Heart left ventricle (tissue), 16 donors: ENCODE data around the gene DCAF10. TPM values are rescaled to one million over a fixed set of nuclear protein-coding genes. Genes with fewer than 3 reads are reported as not detected.

Experiments used
- ATAC-seq, 4 donors: fragments of 200-7000 bp; cut with Tn5 transposase; one replicate each; pipeline ENCODE4 v1.9.1; 2020 to 2022; ENCODE audit warnings: moderate library complexity in 4 of 4, mild to moderate bottlenecking in 3 of 4, moderate number of reproducible peaks in 1 of 4
- DNase-seq, 5 donors: peaks; one replicate each; pipeline ENCODE4 v3.0.0-alpha.2; 2020
- H3K27ac ChIP-seq, 12 donors: fragments of 200-600 bp; sonication (generic) in 4 of 12; one replicate each; pipeline versions ENCODE4 v1.5.0 to v1.8.0; 2016 to 2022; ENCODE audit warnings: mild to moderate bottlenecking in 2 of 12
- H3K27me3 ChIP-seq, 9 donors: fragments of 200-600 bp; sonication (generic) in 2 of 9; one replicate each; pipeline versions ENCODE4 v1.5.1 to v1.8.0; 2016 to 2022; ENCODE audit warnings: mild to moderate bottlenecking in 3 of 9
- H3K36me3 ChIP-seq, 9 donors: fragments of 200-600 bp; sonication (generic) in 2 of 9; one replicate each; pipeline versions ENCODE4 v1.5.0 to v1.8.0; 2018 to 2022; ENCODE audit warnings: mild to moderate bottlenecking in 2 of 9
- H3K4me1 ChIP-seq, 12 donors: fragments of 200-600 bp; sonication (generic) in 4 of 12; one replicate each; pipeline versions ENCODE4 v1.5.0 to v1.8.0; 2016 to 2022; ENCODE audit warnings: mild to moderate bottlenecking in 3 of 12
- H3K4me3 ChIP-seq, 12 donors: fragments of 200-600 bp; sonication (generic) in 4 of 12; one replicate each; pipeline versions ENCODE4 v1.5.0 to v1.8.0; 2017 to 2022; ENCODE audit warnings: mild to moderate bottlenecking in 9 of 12, moderate library complexity in 4 of 12
- H3K9me3 ChIP-seq, 12 donors: fragments of 200-600 bp; sonication (generic) in 4 of 12; one replicate each; pipeline versions ENCODE4 v1.5.0 to v1.8.0; 2016 to 2022; ENCODE audit warnings: mild to moderate bottlenecking in 1 of 12
- CTCF ChIP-seq, 12 donors: fragments of 200-600 bp; sonication (generic) in 4 of 12; IDR thresholded peaks; one replicate each; pipeline versions ENCODE4 v1.5.0 to v1.8.0; 2018 to 2022; ENCODE audit warnings: antibody characterized with exemption in 12 of 12, mild to moderate bottlenecking in 5 of 12
- POLR2A ChIP-seq, 2 donors: fragments of 450-650 bp; IDR thresholded peaks; one replicate each; pipeline ENCODE4 v1.6.1; 2017; ENCODE audit warnings: antibody characterized with exemption in 2 of 2, mild to moderate bottlenecking in 2 of 2, moderate library complexity in 2 of 2
- WGBS, 4 donors: extraction: QIAGEN DNeasy Blood & Tissue Kit in 2 of 4; methylation state at CpG; one replicate each; pipeline versions ENCODE4 v1.1.5 to v1.1.7; 2013 to 2018; 5-methylcytosine and 5-hydroxymethylcytosine counted together
- intact Hi-C, 10 donors: fragments of 100-400 bp; cut with DNase I; formaldehyde crosslinking; loops; one replicate each; pipeline versions ENCODE4 v1.11.1 to v1.14.2; 2022
- polyA plus RNA-seq, 2 donors: library from polyadenylated mRNA; stranded (reverse); fragments of 200-250 nt; gene quantifications; one replicate each; pipeline ENCODE4 v1.2.3, GENCODE V29; 2013
- total RNA-seq, 9 donors: library from RNA; depleted of rRNA in 2 of 9; stranded (reverse); fragments of >200 nt in 2 of 9; fragmentation: NEBNext Ultra II Directional in 3 of 9; extraction: Animal tissue kit (Norgen Biotek cat#: 25700) in 3 of 9; gene quantifications; one replicate each; pipeline versions ENCODE4 v1.1.0 to v1.2.4, GENCODE V29; 2016 to 2023
- donor health status: ischemic (EF 13 %, LVEDD 7.1; RV severe dilation, severe dysfunction).
- donor health status: healthy with polysubstance abuse.
- donor health status: DM: no; HTN: yes; CAD: no.
- donor health status: DM: no; HTN: no; CAD: no.
- donor health status: ischemic (EF 25% LVEDD 6.9; RV normal size, moderate dysfunction).
- donor health status: ischemic (EF 25% LVEDD 5.7; RV mildly dilated, moderate dysfunction).
- donor health status: healthy.
- donor health status: DM: yes; HTN: yes; CAD: no.
- donor health status: ischemic (EF 35%, LVEDD 5.7; RV mildly dilated, moderate dysfunction).
- donor health status: nonischemic (EF 11% LVEDD 7.7; RV severe dilation, severe dysfunction).
- donor health status: DM: yes; HTN: yes; CAD: no.
- donor health status: PGD.
- donor health status: ischemic (EF 29% LVEDD 5.4; RV normal size, mild dysfunction).
- donor health status: nonischemic (EF 23%, LVEDD 6.1; RV moderate dilation, normal function).

DCAF10 gene
- total and polyA plus RNA-seq, 11 donors: 5.0 to 24.3 (median 19.8) TPM

GRCh38 chr9:37790096-37790495 is 10.5 kb upstream of the DCAF10 start:
- H3K4me3 ChIP-seq: no peak overlapping the region
- DNase-seq: no peak
- peaks cover 0 to 9% (median 0%) of the 10 kb centered on the region in 9 donors for H3K27me3 ChIP-seq
- intact Hi-C loops: loop anchor here in 1 of 10 donors (10.0 kb wide), 2 partner anchors 85 to 205 kb away; no protein-coding TSS in a partner anchor
- WGBS, 4 donors: 90 to 97% (median 94%) methylated on average over 2 of the region's 2 CpGs
- no peak for ATAC-seq
- H3K9me3 ChIP-seq: no peaks in the 10 kb centered on the region
- peaks cover 0 to 9% (median 4%) of the 10 kb centered on the region in 12 donors for H3K4me1 ChIP-seq
- H3K27ac ChIP-seq: no peak overlapping the region
- no peak for TF ChIP-seq CTCF (IDR thresholded peaks at IDR 0.05)
- TF ChIP-seq POLR2A (IDR thresholded peaks at IDR 0.05): no peak
- H3K36me3 ChIP-seq: no peaks in the 10 kb centered on the region

GRCh38 chr9:37792122-37792521 is 8.5 kb upstream of the DCAF10 start:
- ATAC-seq: no peak
- Histone ChIP-seq H3K4me3 (no peak overlapping the region), H3K4me1 (no peaks in the 10 kb centered on the region), H3K27ac (no peak overlapping the region), H3K27me3 (peaks cover 0 to 5% (median 0%) of the 10 kb centered on the region in 9 donors), H3K9me3 (no peaks in the 10 kb centered on the region), H3K36me3 (no peaks in the 10 kb centered on the region)
- no peak for TF ChIP-seq CTCF (IDR thresholded peaks at IDR 0.05)
- TF ChIP-seq POLR2A (IDR thresholded peaks at IDR 0.05): no peak
- intact Hi-C loops: loop anchor here in 1 of 10 donors (10.0 kb wide), 2 partner anchors 83 to 207 kb away; no protein-coding TSS in a partner anchor
- 85 to 93% (median 88%) methylated on average over 5 of the region's 5 CpGs for WGBS, 4 donors
- no peak for DNase-seq

- Histone ChIP-seq H3K27me3 (no peaks in the 10 kb centered on the region), H3K9me3 (no peaks in the 10 kb centered on the region), H3K4me3 (no peak overlapping the region), H3K4me1 (peaks cover 0 to 9% (median 5%) of the 10 kb centered on the region in 12 donors), H3K36me3 (no peaks in the 10 kb centered on the region), H3K27ac (no peak overlapping the region)
- DNase-seq: no peak
- no peak for ATAC-seq
- TF ChIP-seq CTCF (IDR thresholded peaks at IDR 0.05) (no peak), POLR2A (IDR thresholded peaks at IDR 0.05) (no peak)
- 57 to 71% (median 68%) methylated on average over 2 of the region's 2 CpGs for WGBS, 4 donors
- intact Hi-C loops: loop anchor here in 1 of 10 donors (5.0 to 10.0 kb wide), 3 partner anchors 39 to 211 kb away; no protein-coding TSS in a partner anchor
Observed at GRCh38 chr9:37796232-37796631, 4.4 kb upstream of the DCAF10 start.

- Histone ChIP-seq H3K27ac (no peak overlapping the region), H3K36me3 (no peaks in the 10 kb centered on the region), H3K9me3 (no peaks in the 10 kb centered on the region), H3K4me3 (no peak overlapping the region), H3K4me1 (peaks cover 0 to 33% (median 26%) of the 10 kb centered on the region in 12 donors), H3K27me3 (no peaks in the 10 kb centered on the region)
- DNase-seq (no peak), ATAC-seq (no peak)
- TF ChIP-seq CTCF (IDR thresholded peaks at IDR 0.05): no peak
- TF ChIP-seq POLR2A (IDR thresholded peaks at IDR 0.05): no peak
- intact Hi-C loops: loop anchor here in 2 of 10 donors (2.0 to 10.0 kb wide), 4 partner anchors 14 to 214 kb away; partner anchors contain the start of gene EXOSC3 (in 1 of the 2)
- WGBS, 4 donors: 67 to 86% (median 77%) methylated on average over 1 of the region's 1 CpG
Observed at GRCh38 chr9:37798677-37799076, 1.9 kb upstream of the DCAF10 start.
